Measurements from ENCODE around the gene TLE5.

TLE5 gene

GRCh38 chr19:3059653-3060052, 2.6 kb downstream of the TLE5 start:
- TF ChIP-seq, protein P1, sequence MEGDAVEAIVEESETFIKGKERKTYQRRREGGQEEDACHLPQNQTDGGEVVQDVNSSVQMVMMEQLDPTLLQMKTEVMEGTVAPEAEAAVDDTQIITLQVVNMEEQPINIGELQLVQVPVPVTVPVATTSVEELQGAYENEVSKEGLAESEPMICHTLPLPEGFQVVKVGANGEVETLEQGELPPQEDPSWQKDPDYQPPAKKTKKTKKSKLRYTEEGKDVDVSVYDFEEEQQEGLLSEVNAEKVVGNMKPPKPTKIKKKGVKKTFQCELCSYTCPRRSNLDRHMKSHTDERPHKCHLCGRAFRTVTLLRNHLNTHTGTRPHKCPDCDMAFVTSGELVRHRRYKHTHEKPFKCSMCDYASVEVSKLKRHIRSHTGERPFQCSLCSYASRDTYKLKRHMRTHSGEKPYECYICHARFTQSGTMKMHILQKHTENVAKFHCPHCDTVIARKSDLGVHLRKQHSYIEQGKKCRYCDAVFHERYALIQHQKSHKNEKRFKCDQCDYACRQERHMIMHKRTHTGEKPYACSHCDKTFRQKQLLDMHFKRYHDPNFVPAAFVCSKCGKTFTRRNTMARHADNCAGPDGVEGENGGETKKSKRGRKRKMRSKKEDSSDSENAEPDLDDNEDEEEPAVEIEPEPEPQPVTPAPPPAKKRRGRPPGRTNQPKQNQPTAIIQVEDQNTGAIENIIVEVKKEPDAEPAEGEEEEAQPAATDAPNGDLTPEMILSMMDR (IDR thresholded peaks at IDR 0.05; ENCODE audit: borderline replicate concordance, insufficient read depth, low read depth, low read length): no peak
- H3K4me3 ChIP-seq (ENCODE audit: low read depth, low read length): no peak overlapping the region

GRCh38 chr19:3058821-3059314, 3.4 kb downstream of the TLE5 start:
- TF ChIP-seq, protein P1 (IDR thresholded peaks at IDR 0.05; ENCODE audit: borderline replicate concordance, insufficient read depth, low read depth, low read length): no peak

DNA sequence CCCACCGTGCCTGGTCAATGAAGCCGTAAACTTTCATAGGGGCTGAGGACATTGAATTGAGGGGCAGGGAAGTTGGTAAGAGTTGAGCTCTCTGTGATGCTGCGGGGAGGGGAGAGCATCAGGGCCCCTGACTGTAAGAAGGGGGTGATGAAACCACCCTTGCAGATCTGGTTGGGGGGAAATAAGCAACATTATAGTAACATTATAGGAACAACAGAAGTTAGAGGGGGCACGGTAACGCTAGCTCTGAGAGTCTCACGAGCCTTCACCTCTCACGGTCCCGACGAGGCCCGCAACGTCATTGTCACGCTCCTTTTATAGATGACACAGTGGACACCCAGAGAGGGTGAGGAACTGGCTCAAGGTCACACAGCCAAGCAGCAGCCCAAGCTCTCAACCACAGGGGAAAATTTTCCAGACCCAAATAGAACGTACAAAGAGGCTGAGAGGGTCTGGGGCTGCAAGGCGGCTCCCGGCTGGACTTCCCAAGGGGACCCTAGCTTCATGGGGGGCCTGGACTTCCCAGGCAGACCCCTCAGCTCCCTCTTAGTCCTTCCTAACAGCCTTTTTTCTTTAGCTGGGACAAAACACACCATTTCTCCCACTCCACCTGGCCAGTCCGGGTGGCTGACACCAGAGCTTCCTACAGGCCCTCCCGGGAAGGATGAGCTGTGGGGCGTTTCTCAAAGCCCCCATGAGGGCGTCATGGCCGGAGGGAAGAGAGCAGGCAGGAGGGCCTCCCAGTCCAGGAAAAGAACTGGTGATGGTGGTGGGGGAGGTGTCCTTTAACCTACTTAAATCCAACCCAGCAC, 4.1 kb downstream of the TLE5 start:
- H3K4me3 ChIP-seq (ENCODE audit: low read depth, low read length): no peak overlapping the region
- TF ChIP-seq, protein P1 (IDR thresholded peaks at IDR 0.05; ENCODE audit: borderline replicate concordance, insufficient read depth, low read depth, low read length): no peak

More at GRCh38 chr19:3058821-3059314, 3.4 kb downstream of the TLE5 start:
- no peak overlapping the region for H3K4me3 ChIP-seq (ENCODE audit: low read depth, low read length)

DNA sequence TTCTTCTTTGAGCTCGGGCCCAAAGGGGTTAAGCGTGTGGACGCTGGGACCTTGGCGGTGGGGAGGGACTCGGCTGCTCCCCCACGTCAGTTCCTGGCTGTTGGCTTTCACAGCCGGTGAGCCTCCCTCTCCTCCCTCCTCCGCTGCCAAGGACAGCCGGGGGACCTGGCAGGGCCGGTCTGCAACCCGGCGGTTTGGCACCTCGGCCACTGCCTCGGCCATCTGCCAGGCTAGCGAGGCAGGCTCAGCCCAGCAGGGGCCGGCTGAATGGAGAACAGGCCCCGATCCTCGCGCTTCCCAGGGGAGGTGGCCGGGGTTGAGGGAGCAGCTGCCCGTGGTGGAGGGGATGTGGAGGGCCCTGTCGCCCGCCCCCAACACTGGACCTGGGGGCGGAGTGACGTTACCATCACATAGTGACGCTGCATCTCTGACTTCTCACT, 5.0 kb downstream of the TLE5 start:
- TF ChIP-seq, protein P1 (IDR thresholded peaks at IDR 0.05; ENCODE audit: borderline replicate concordance, insufficient read depth, low read depth, low read length): no peak
- H3K4me3 ChIP-seq (ENCODE audit: low read depth, low read length): no peak overlapping the region

- TF ChIP-seq, protein P1 (IDR thresholded peaks at IDR 0.05; ENCODE audit: borderline replicate concordance, insufficient read depth, low read depth, low read length): no peak
These were observed 5.7 kb downstream of the TLE5 start for GRCh38 chr19:3056417-3057088.

DNA sequence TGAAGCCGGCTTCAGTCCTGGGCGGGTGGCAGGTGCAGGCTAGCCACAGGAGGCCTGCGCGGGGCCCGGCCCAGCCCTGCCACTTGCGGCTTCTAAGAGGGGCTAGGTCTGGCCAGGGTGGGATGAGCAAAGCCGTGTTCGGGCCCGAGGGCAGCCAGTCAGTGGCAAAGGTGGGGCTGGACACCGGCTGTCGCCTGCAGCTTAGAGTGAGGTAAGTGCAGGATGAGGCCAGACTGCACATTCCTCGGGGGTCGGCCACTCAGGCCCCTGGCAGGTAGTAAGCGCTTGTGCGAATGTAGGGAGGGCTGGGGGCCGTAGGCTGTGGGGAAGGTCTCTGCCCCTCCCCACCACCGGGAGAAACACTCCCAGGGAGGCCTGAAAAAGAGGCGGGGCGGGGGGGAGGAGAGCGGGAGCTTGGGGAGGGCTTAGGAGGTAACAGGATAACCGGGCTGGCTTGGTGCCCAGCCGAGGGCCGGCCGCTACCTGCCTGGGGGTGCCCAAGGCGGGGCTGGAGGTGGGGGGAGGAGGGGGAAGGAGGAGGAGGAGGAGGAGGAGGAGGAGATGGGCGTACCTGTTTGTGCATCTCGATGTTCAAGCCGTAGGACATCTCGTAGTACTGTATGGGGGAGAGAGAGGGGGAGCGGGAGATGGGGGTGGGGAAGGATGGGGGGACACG, 6.4 kb downstream of the TLE5 start:
- TF ChIP-seq, protein P1 (IDR thresholded peaks at IDR 0.05; ENCODE audit: borderline replicate concordance, insufficient read depth, low read depth, low read length): no peak
- H3K4me3 ChIP-seq (ENCODE audit: low read depth, low read length): no peak overlapping the region

More at GRCh38 chr19:3056417-3057088, 5.7 kb downstream of the TLE5 start:
- H3K4me3 ChIP-seq (ENCODE audit: low read depth, low read length): no peak overlapping the region
